Middle frontal gyrus (tissue), 1 donor: ENCODE data around the gene FBXO28.
"Not testable (repeated sequence)": the region's sequence is repeated elsewhere in the genome, so short reads cannot be mapped to it uniquely, and the experiment has no call there.

Experiments
- DNase-seq: peaks from one replicate; pipeline ENCODE4 v3.0.0-alpha.2; 2015; ENCODE audit warnings: low spot score; ENCODE audit errors: extremely low spot score

The FBXO28 gene

DNA sequence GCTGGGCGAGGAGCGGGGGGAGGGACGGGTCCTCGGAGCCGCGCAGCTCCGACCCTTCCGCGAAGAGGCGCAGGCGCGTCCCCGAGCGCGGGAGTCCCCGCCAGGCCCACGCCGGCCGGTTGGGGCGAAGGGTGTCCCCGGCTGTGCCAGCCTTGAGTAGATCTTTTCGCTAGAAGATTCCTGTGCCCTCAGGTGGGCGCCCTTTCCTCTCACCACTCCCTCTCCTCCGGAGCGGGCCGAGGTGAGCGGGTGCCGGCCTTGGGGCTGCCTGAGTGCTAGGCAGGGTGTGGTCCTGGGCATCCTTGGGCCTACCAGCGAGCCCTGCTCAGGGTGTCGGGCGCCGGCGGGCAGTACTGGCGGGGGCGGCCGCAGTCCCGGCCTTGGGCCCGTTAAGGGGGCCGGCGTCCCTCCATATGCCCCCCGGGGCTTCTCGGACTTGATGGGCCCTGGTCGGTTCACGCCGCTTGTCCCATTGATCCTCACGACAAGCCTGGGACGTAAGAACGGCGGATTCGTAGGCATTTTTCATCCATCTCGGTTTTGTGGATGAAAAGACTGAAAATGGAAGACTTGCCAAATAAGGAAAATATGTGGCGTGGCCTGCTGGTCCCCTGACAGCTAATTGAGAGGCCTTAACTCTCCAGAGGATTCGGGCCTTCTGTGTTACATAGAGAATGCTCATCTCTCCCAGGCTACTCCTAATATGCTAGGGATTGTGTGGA lies 69.8 kb downstream of the FBXO28 start:
- no peak for DNase-seq

DNA sequence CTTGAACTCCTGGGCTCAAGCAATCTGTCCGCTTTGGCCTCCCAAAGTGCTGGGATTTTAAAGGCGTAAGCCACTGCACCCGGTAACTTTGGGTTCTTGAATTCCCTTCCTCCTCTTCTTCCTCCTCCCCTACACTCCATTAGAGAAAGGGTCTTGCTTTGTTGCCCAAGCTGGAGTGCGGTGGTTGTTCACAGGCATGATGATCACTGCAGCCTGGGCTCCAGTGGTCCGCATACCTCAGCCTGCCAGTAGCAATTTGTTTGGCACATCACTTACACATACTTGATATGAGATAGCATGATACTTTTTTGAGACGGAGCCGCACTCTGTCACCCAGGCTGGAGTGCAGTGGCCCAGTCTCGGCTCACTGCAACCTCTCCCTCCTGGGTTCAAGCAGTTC lies 71.3 kb downstream of the FBXO28 start:
- no peak for DNase-seq

- DNase-seq: no peak
Observed at GRCh38 chr1:224188286-224188685, 74.4 kb downstream of the FBXO28 start.

- DNase-seq: no peak
Observed at GRCh38 chr1:224189561-224189960, 75.7 kb downstream of the FBXO28 start.

DNA sequence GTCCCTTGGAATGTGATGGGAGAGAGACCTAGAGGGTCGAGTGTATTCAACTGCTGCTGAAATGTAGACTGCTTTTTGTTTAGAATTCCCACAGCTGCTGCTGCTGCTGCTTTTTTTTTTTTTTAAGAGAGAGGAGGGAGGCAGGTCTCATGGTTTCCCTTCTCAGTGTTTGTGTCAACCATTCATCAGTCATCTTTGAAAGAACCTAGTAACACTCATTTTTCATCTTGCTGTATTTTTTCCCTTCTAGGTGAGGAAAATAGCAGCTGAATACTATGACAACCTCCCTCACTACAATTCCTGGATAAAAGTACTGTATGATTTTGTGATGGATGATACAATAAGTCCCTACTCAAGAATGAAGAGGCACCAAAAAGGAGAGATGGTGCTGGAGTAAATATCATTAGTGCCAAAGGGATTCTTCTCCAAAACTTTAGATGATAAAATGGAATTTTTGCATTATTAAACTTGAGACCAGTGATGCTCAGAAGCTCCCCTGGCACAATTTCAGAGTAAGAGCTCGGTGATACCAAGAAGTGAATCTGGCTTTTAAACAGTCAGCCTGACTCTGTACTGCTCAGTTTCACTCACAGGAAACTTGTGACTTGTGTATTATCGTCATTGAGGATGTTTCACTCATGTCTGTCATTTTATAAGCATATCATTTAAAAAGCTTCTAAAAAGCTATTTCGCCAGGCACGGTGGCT lies 78.3 kb downstream of the FBXO28 start:
- no peak for DNase-seq

DNA sequence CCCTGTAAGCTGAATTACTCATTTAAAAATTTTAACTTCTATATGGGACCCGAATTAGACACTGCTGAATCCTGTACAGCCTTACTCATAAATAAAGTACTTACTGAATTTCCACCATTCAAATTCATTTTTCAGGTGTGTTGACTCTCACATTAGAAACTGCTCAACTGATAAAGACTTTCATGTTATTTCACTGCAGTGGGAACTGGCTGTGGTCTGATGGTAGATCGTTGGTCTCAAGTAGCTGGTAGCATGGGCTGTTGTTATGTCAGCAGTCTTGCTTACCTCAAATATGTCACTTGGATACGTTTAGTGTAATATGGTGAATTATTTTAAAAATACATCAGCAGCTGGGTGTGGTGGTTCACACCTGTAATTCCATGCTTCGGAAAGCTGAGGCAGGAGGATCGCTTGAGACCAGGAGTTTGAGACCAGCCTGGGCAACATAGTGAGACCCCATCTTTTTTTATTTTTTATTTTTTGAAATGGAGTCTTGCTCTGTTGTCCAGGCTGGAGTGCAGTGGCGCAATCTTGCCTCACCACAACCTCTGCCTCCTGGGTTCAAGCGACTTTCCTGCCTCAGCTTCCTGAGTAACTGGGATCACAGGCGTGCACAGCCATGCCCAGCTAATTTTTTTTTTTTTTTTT lies 79.5 kb downstream of the FBXO28 start:
- DNase-seq: no peak

GRCh38 chr1:224196813-224197600 lies 83.1 kb downstream of the FBXO28 start:
- no peak for DNase-seq

DNA sequence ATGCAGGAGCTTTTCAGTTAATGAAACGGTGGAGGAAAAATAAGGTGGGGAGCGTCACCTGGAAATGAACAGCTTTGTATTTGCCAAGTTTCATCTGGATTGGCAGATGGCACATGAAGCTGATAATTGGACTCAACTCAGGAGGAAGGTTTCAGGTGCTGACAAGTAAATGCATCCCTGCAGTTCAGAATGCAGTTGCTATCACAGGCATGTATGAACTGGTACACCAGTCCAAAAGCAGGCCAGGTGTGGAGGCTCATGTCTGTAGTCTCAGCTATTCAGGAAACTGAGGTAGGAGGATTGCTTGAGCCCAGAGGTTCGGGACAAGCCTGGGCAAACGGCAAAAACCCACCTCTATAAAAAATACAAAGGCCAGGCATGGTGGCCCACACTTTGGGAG lies 84.7 kb downstream of the FBXO28 start:
- no peak for DNase-seq

GRCh38 chr1:224199679-224200078 lies 85.8 kb downstream of the FBXO28 start:
- DNase-seq: no peak

GRCh38 chr1:224201383-224201782 lies 87.5 kb downstream of the FBXO28 start:
- DNase-seq: no peak

DNA sequence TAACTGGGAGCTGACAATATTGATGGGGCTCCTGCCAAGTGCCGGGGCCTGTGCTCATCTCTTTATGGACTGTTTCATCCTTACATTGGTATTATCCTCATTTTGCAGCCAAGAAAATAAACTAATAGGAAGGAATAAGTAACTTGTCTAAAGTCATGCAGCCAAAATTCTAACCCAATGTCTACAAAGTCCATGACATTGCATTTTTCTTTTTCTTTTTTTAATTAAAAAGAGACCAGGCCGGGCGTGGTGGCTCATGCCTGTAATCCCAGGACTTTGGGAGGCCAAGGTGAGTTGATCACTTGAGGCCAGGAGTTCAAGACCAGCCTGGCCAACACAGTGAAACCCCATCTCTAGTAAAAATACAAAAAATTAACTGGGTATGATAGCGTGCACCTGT lies 87.9 kb downstream of the FBXO28 start:
- DNase-seq: no peak

DNA sequence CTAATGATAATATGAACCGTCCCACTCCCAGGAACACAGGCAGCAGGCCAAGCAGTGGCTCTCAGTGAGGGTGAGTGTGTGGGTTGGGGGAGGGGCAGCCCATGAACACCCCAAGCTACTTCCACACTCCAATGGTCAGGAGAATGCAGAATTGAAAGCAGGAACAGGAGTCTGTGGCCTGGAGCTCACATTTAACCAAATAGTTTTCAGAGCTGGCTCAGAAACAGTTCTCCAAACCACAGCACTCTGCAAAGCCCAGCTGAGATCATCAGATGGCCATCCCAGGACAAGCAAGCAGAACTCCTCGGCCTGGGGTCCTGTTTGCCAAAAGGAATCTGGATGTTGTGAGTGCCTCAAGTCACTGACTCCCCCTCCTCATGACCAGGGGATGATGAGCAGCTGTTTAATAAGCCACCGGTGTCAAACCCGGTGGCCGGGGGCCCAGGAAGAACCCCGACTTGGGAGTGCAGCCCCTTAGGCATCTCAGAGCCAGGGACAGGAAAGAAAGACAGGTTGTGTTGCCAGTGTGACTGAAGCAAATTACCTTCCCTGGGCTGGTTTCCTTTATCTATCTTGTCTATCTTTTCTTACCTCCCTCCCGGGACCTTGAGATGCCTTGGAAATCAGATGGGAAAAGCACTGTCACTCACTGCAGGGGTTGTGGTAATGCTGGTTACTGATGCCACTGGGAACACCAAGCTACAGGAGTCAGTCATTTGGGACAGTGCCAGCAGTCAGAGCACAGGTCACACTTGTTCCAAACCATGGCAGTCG lies 89.5 kb downstream of the FBXO28 start:
- DNase-seq: no peak

DNA sequence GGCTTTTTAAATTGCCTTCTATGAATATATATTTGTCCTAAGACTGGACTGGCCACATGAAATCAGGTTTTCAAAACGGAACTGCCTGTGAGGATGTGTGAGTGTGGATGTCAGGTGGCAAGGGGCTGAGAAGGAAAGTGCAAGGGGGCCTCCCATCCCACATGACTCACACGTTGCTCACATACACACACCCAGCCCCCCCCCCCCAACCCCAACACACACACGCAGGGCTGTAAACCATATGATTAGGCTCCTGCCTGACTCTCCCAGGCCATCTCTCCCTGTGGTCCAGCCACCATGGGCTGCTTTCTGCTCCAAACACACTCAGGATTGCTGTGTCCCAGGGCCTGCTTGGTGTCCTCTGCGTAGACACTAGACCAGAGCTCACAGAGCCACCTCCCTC lies 91.5 kb downstream of the FBXO28 start:
- DNase-seq: no peak

- DNase-seq: not testable (repeated sequence)
Observed at GRCh38 chr1:224205931-224206538, 92.1 kb downstream of the FBXO28 start.

- no peak for DNase-seq
Observed at GRCh38 chr1:224211206-224211962, 97.5 kb downstream of the FBXO28 start.
